ENCODE measurements around the gene SLC2A4RG.

The SLC2A4RG gene

DNA sequence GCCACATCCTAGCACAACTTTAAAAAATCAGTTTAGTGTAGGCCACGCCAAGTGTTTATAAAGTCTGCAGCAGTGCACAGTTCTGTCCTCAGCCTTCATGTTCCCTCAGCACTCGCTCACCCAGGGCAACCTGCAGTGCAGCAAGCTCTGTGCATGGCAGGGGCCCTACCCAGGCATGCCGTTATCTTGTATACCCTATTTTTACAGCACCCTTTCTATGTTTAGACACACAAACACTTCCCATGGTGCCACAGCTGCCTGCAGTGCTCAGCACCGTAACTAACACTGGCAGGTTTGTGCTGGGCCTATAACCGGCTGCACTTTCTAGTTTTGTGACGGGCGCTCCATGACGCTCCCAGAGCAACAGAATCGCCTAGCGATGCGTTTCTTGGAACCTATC, 47.7 kb downstream of the SLC2A4RG start:
- TF ChIP-seq, protein P1, sequence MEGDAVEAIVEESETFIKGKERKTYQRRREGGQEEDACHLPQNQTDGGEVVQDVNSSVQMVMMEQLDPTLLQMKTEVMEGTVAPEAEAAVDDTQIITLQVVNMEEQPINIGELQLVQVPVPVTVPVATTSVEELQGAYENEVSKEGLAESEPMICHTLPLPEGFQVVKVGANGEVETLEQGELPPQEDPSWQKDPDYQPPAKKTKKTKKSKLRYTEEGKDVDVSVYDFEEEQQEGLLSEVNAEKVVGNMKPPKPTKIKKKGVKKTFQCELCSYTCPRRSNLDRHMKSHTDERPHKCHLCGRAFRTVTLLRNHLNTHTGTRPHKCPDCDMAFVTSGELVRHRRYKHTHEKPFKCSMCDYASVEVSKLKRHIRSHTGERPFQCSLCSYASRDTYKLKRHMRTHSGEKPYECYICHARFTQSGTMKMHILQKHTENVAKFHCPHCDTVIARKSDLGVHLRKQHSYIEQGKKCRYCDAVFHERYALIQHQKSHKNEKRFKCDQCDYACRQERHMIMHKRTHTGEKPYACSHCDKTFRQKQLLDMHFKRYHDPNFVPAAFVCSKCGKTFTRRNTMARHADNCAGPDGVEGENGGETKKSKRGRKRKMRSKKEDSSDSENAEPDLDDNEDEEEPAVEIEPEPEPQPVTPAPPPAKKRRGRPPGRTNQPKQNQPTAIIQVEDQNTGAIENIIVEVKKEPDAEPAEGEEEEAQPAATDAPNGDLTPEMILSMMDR (IDR thresholded peaks at IDR 0.05; ENCODE audit: low read depth, low read length): no peak
- in situ Hi-C loops (cut with HindIII; ENCODE audit: low sequenced_read_pairs): no loop called here
- no peak overlapping the region for H3K4me3 ChIP-seq (ENCODE audit: low read depth, low read length)
- DNase-seq (ENCODE audit: low read depth, low spot score): no peak

DNA sequence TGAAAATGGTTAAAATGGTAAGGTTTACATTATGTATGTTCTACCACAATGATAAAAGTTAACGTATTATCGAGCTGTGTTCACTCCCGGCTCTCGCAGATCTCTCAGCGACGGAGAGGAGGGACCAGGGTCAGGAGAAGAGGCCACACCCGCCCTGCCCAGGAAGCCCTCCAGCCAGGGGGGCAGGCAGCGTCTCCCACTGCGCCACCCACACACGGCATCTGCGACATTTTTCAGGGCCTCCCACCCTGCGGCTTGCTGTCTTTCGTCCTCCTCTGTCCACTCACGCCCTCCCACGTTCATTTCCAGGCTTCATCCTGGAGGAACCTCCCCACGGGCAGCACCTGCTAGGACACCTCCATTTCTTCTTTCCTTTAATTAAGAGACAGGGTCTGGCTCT, 48.2 kb downstream of the SLC2A4RG start:
- TF ChIP-seq, protein P1 (IDR thresholded peaks at IDR 0.05; ENCODE audit: low read depth, low read length): no peak
- DNase-seq (ENCODE audit: low read depth, low spot score): no peak
- in situ Hi-C loops (cut with HindIII; ENCODE audit: low sequenced_read_pairs): no loop called here
- no peak overlapping the region for H3K4me3 ChIP-seq (ENCODE audit: low read depth, low read length)

DNA sequence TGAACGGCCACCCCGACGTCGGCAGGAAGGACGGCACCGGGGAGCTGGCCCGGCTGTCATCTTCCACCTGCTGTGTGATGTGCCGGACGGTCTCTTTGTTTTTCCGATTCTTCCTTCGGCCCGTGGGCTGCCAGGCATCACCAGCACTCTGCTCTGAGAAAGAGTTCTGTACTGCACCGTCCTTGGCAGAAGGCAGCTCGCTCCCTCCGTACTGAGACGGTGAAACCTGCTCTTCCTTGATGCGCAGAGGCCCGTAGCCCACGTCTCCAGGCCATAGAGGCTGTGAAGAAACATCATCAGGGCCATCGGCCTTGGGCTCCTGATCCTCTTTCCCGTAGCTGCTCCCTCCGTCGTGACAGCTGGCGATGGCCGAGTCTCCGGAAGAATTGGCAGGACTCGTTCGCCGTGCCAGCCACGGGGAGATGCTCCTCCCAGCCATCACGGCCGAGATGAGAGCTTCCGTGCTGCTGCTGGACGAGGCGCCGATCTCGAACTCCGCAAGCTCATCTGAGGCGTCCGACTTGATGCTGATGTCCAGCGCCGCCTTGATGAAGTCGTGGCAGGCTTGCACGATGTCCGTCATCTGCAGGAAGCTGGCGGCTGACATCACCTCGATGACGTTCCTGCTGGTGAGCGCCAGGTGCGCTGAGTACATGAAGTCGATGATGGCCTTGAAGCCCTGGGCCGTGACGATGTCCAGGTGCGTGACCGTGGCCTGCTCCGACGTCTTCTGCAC, 50.4 kb downstream of the SLC2A4RG start:
- TF ChIP-seq, protein P1 (IDR thresholded peaks at IDR 0.05; ENCODE audit: low read depth, low read length): no peak
- in situ Hi-C loops (cut with HindIII; ENCODE audit: low sequenced_read_pairs): no loop called here
- no peak overlapping the region for H3K4me3 ChIP-seq (ENCODE audit: low read depth, low read length)
- DNase-seq (ENCODE audit: low read depth, low spot score): no peak

DNA sequence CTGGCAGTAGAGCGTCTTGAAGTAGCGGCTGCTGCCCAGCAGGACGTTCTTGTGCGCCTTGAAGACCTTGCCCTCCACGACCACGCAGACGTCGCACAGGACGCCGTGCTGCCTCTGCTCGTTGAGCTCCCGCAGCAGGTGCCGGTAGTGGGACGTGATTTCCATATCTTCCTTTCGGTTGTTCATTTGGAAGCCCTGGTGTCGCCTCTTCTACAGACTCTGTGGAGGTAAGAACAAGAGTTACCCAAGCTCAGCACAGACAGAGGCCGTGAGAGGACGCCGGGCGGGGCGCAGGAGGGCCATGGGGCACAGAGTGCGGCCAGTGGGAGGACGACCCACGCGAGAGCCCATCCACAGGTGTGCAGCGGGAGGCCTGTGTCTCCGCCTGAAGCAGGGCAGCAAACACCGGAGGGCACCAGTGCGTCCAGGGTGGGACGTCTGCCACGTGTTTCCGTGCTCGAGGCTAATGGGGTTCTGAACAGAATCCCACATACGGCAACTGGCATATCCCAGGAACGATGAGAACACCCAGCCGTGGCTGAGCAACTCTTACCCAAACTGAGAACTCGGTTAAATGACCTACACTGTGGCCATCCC, 51.1 kb downstream of the SLC2A4RG start:
- TF ChIP-seq, protein P1 (IDR thresholded peaks at IDR 0.05; ENCODE audit: low read depth, low read length): no peak
- no peak for DNase-seq (ENCODE audit: low read depth, low spot score)
- H3K4me3 ChIP-seq (ENCODE audit: low read depth, low read length): no peak overlapping the region
- in situ Hi-C loops (cut with HindIII; ENCODE audit: low sequenced_read_pairs): no loop called here

DNA sequence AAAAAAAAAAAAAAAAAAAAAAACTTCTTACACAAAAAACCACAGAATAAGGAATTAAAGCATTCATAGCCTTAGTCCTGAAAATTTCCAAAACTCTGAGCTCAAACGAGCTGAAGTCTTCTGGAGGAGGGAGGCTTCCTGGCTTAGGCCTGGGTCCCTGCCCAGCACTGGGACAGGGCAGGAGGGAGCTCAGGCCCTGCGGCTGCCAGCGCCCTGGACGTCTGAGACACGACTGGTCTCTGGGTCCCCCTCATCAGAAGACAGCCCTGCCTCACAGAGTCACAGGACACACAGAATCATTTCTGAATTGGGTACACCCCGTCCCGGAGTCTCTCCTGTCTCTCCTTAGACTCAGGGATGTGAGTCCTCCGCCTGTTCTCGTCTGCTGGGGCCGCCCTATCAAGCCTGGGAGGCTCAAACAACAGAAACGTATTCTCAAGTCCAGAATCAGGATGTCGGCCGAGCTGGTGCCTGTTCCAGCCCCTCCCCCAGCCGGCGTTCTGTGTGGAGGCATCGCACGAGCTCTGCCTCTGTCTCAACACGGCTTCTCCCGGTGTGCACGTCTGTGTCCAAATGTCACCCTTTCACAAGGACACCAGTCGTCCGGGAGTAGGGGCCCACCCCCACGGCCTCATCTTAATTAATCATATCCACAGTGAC, 52.1 kb downstream of the SLC2A4RG start:
- TF ChIP-seq, protein P1 (IDR thresholded peaks at IDR 0.05; ENCODE audit: low read depth, low read length): no peak
- in situ Hi-C loops (cut with HindIII; ENCODE audit: low sequenced_read_pairs): no loop called here
- H3K4me3 ChIP-seq (ENCODE audit: low read depth, low read length): no peak overlapping the region
- DNase-seq (ENCODE audit: low read depth, low spot score): no peak

DNA sequence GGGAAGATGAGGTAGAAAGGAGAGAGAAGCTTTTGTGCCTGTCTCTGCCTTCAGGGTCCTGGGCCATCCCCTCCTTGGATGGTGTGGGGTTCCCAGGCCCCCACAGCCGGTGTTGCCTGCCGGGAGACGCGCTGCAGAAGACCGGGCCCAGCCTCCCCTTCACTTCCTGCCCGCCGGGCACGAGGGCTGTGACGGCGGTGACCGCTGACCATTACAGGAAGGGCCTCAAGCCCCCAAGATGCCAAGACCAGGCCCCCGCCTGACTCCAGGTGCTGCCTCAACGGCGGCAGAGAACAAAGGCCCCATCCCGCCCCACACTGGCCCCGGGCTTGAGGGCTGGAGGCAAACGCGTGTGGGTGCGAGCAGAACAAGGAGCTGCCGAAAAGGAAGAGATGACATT, 53.3 kb downstream of the SLC2A4RG start:
- TF ChIP-seq, protein P1 (IDR thresholded peaks at IDR 0.05; ENCODE audit: low read depth, low read length): no peak

More for the DNA sequence above, 53.3 kb downstream of the SLC2A4RG start:
- in situ Hi-C loops (cut with HindIII; ENCODE audit: low sequenced_read_pairs): no loop called here
- H3K4me3 ChIP-seq (ENCODE audit: low read depth, low read length): no peak overlapping the region
- no peak for DNase-seq (ENCODE audit: low read depth, low spot score)

Measured in astrocyte of the spinal cord (primary cell).